Upper lobe of right lung (tissue), 1 donor: ENCODE data around the gene EN2. TPM values are rescaled to one million over a fixed set of nuclear protein-coding genes. Genes with fewer than 3 reads are reported as not detected.

ENCODE experiments used
- ATAC-seq: fragments of 200-7000 bp; cut with Tn5 transposase; one replicate; pipeline ENCODE4 v1.9.1; 2020; ENCODE audit warnings: mild to moderate bottlenecking, moderate library complexity
- DNase-seq: peaks from one replicate; pipeline ENCODE4 v3.0.0-alpha.2; 2020
- H3K27ac ChIP-seq: fragments of 200-600 bp; one replicate; pipeline ENCODE4 v1.8.0; 2022
- H3K27me3 ChIP-seq: fragments of 200-600 bp; one replicate; pipeline ENCODE4 v1.8.0; 2022; ENCODE audit warnings: mild to moderate bottlenecking
- H3K36me3 ChIP-seq: fragments of 200-600 bp; one replicate; pipeline ENCODE4 v1.8.0; 2022
- H3K4me1 ChIP-seq: fragments of 200-600 bp; one replicate; pipeline ENCODE4 v1.8.0; 2022
- H3K4me3 ChIP-seq: fragments of 200-600 bp; one replicate; pipeline ENCODE4 v1.8.0; 2022; ENCODE audit warnings: mild to moderate bottlenecking
- H3K9me3 ChIP-seq: fragments of 200-600 bp; one replicate; pipeline ENCODE4 v1.8.0; 2022
- CTCF ChIP-seq: fragments of 200-600 bp; IDR thresholded peaks from one replicate; pipeline ENCODE4 v1.8.0; 2022; ENCODE audit warnings: antibody characterized with exemption
- intact Hi-C: fragments of 100-400 bp; cut with DNase I; formaldehyde crosslinking; loops from one replicate; pipeline ENCODE4 v1.11.0; 2022
- total RNA-seq: library from RNA; stranded (reverse); fragmentation: NEBNext Ultra II Directional; extraction: Animal tissue kit (Norgen Biotek cat#: 25700); gene quantifications from one replicate; pipeline ENCODE4 v1.2.1, GENCODE V29; 2021
- donor health status: DM: no; HTN: yes; CAD: no; lungs with severe emphysema.

EN2 gene
- total RNA-seq, 1 donor from 2014 or later, result not detected

GRCh38 chr7:155457544-155458110 is 302 bp upstream of the EN2 start:
- intact Hi-C loops, result no loop called here
- no peaks in the 10 kb centered on the region for H3K36me3 ChIP-seq
- H3K9me3 ChIP-seq, result no peaks in the 10 kb centered on the region
- H3K4me1 ChIP-seq, result peaks cover 20% of the 10 kb centered on the region
- no peak overlapping the region for H3K27ac ChIP-seq
- ATAC-seq (no peak), DNase-seq (no peak)
- TF ChIP-seq CTCF, result no peak
- H3K27me3 ChIP-seq, result peaks cover 93% of the 10 kb centered on the region
- H3K4me3 ChIP-seq, result peak overlapping the region; percentile 46

- Histone ChIP-seq H3K27ac (no peak overlapping the region), H3K27me3 (peaks cover 93% of the 10 kb centered on the region), H3K9me3 (no peaks in the 10 kb centered on the region), H3K36me3 (no peaks in the 10 kb centered on the region), H3K4me1 (peaks cover 15% of the 10 kb centered on the region), H3K4me3 (no peak overlapping the region)
- no peak for TF ChIP-seq CTCF
- no peak for DNase-seq
- ATAC-seq, result no peak
- intact Hi-C loops, result no loop called here
Observed at GRCh38 chr7:155458878-155459699, 1.2 kb downstream of the EN2 start.

GRCh38 chr7:155459700-155460461 is 2.0 kb downstream of the EN2 start:
- H3K4me1 ChIP-seq, result peaks cover 15% of the 10 kb centered on the region
- no peak overlapping the region for H3K27ac ChIP-seq
- H3K27me3 ChIP-seq, result peaks cover 93% of the 10 kb centered on the region
- H3K4me3 ChIP-seq, result no peak overlapping the region
- H3K9me3 ChIP-seq, result no peaks in the 10 kb centered on the region
- intact Hi-C loops, result no loop called here
- TF ChIP-seq CTCF, result no peak
- H3K36me3 ChIP-seq, result no peaks in the 10 kb centered on the region
- DNase-seq (no peak), ATAC-seq (no peak)

GRCh38 chr7:155460926-155461613 is 3.1 kb downstream of the EN2 start:
- DNase-seq (no peak), ATAC-seq (no peak)
- no peaks in the 10 kb centered on the region for H3K9me3 ChIP-seq
- H3K4me1 ChIP-seq, result peaks cover 15% of the 10 kb centered on the region
- no peak overlapping the region for H3K4me3 ChIP-seq
- H3K27me3 ChIP-seq, result peaks cover 93% of the 10 kb centered on the region
- TF ChIP-seq CTCF, result no peak
- intact Hi-C loops, result no loop called here
- H3K27ac ChIP-seq, result no peak overlapping the region
- no peaks in the 10 kb centered on the region for H3K36me3 ChIP-seq

- peaks cover 93% of the 10 kb centered on the region for H3K27me3 ChIP-seq
- DNase-seq, result no peak
- TF ChIP-seq CTCF, result no peak
- H3K9me3 ChIP-seq, result no peaks in the 10 kb centered on the region
- peaks cover 19% of the 10 kb centered on the region for H3K4me1 ChIP-seq
- no peaks in the 10 kb centered on the region for H3K36me3 ChIP-seq
- no peak overlapping the region for H3K27ac ChIP-seq
- H3K4me3 ChIP-seq, result no peak overlapping the region
- no peak for ATAC-seq
- intact Hi-C loops, result no loop called here
Observed at GRCh38 chr7:155461631-155462030, 3.7 kb downstream of the EN2 start.
